Activated naive CD8-positive, alpha-beta T cell treated with anti-CD3 and anti-CD28 coated beads for 36 hours (primary cell): Measurements from ENCODE around the gene EBPL. TPM values are rescaled to one million over a fixed set of nuclear protein-coding genes. Genes with fewer than 3 reads are reported as not detected.

Experiments used
- DNase-seq: peaks from one replicate; pipeline ENCODE4 v3.0.0; 2021
- H3K27ac Mint-ChIP-seq: one replicate; pipeline ENCODE4 v1.8.0; 2022; ENCODE audit warnings: mild to moderate bottlenecking, moderate library complexity, mixed read lengths
- H3K27me3 Mint-ChIP-seq: one replicate; pipeline ENCODE4 v1.8.0; 2022; ENCODE audit warnings: mild to moderate bottlenecking, mixed read lengths
- H3K36me3 Mint-ChIP-seq: one replicate; pipeline ENCODE4 v1.8.0; 2021; ENCODE audit warnings: mild to moderate bottlenecking, mixed read lengths
- H3K4me1 Mint-ChIP-seq: one replicate; pipeline ENCODE4 v1.8.0; 2021; ENCODE audit warnings: mixed read lengths
- H3K4me3 Mint-ChIP-seq: one replicate; pipeline ENCODE4 v1.8.0; 2022; ENCODE audit warnings: mild to moderate bottlenecking, moderate library complexity, mixed read lengths
- H3K9me3 Mint-ChIP-seq: one replicate; pipeline ENCODE4 v1.8.0; 2022; ENCODE audit warnings: mixed read lengths
- total RNA-seq, 2 experiments: library from RNA; stranded (reverse); gene quantifications; one replicate each; pipeline ENCODE4 v1.2.3, GENCODE V29; 2021

EBPL gene
- total RNA-seq, 2 experiments from 2014 or later = 54.8 to 60.0 TPM

DNA sequence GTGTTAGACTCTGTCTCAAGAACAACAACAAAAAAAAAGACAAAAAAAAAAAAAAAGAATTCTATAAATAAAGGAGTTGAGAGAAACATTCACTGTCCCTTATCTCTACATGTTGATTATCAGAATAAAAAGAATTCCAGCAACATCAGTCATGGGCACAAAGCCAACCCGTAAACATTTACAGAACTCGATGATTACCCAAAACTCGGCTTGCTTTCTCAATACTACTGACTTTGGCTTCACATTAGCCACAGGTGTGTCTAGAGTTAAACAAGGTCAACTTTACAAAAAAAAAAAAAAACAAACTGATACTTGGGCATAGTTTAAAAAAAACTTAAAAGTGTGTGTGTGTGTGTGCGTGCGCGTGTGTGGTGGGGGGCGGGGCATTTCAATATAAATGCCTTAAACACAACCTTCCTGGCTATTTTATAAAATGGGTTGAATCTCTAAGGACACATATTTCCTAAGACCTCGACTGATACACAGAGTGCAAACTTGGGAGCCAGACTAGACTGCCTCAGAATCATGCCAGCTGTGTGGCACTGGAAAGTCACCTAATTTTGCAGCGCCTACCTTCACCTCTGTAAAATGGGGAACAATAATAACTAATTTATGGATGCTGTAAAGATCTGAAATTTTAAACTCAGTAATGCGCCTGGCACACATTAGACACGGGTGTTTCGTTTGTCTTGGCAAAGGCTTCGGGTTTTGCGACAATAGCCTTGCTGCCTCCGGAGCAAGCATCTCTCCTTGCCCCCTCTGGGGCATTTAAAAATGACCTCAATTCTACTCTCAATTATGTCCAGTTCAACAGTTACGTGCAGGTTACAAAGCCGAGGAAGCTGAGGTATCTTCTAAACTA is 922 bp downstream of the EBPL start:
- H3K4me1 Mint-ChIP-seq = peaks cover 23% of the 10 kb centered on the region
- H3K36me3 Mint-ChIP-seq = peaks cover 23% of the 10 kb centered on the region
- DNase-seq = no peak
- no peaks in the 10 kb centered on the region for H3K9me3 Mint-ChIP-seq
- H3K27ac Mint-ChIP-seq = peak overlapping the region; percentile 79
- no peaks in the 10 kb centered on the region for H3K27me3 Mint-ChIP-seq
- H3K4me3 Mint-ChIP-seq = peak overlapping the region; percentile 89

DNA sequence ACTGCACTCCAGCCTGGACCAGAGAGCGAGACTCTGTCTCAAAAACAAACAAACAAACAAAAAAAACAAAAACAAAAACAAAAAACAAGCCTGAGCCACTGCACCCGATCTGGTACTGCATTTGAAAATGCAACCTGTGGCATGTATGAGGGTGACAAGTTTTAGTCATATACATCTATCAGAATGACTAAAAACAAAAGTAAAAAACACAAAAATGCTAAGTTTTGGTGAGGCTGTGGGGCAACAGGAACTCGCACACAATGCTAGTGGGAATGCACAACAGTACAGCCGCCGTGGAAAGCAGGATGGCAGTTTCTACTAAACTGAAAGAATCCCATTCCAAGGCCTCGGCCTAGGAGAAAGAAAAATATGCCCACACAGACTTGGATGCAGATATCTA is 7.8 kb downstream of the EBPL start:
- no peak overlapping the region for H3K4me3 Mint-ChIP-seq
- H3K36me3 Mint-ChIP-seq = peaks cover 26% of the 10 kb centered on the region
- no peaks in the 10 kb centered on the region for H3K27me3 Mint-ChIP-seq
- peaks cover 29% of the 10 kb centered on the region for H3K4me1 Mint-ChIP-seq
- H3K27ac Mint-ChIP-seq = no peak overlapping the region
- DNase-seq = no peak
- no peaks in the 10 kb centered on the region for H3K9me3 Mint-ChIP-seq

DNA sequence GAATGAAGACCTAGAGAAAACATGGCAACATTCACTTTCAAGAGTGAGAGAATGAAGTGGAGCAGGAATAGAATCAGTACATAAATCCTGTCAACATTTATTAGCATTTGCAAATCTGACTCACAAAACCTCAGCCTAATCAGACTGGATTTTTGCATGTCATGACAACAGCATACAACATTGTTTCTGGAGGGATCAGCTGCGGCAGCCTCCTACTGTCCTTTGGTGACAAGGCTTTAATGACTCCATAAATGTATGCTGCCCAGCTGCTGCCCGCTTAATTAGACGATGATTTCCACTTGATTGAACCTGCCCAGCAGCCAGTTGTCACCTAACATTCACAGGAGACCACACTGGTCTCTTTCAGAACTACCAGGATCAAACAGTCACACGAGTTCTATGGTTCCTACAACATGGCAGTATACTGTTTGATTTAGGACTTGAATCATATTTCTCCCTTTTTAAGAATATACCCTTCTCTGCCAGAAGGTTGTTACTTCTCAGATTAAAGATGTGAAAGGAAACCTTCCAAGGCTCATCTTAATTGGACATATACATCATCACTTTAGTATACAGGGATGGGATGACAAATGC is 9.3 kb downstream of the EBPL start:
- Mint-ChIP-seq H3K27me3 (no peaks in the 10 kb centered on the region), H3K36me3 (peaks cover 23% of the 10 kb centered on the region), H3K9me3 (no peaks in the 10 kb centered on the region), H3K27ac (no peak overlapping the region), H3K4me1 (peaks cover 27% of the 10 kb centered on the region), H3K4me3 (no peak overlapping the region)
- no peak for DNase-seq

DNA sequence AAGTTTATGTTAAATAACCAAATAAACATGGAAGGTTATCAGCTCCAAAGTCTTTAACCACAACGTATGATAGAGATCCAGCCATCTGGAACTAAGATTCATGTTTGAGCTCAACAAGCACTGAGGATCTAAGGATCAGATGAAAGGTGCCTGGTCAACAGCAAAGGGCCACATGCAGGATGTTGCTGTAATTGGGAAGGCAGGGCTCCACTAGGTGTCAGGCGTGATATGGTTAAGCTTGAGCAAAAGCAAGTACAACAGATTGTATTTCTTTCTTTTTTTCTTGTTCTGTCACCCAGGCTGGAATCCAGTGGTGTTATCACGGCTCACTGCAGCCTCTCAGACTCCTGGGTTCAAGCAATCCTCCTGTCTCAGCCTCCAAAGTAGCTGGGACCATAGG is 12.0 kb downstream of the EBPL start:
- Mint-ChIP-seq H3K27ac (no peak overlapping the region), H3K9me3 (no peaks in the 10 kb centered on the region), H3K4me3 (no peak overlapping the region), H3K36me3 (peaks cover 26% of the 10 kb centered on the region), H3K27me3 (no peaks in the 10 kb centered on the region), H3K4me1 (peaks cover 22% of the 10 kb centered on the region)
- no peak for DNase-seq

DNA sequence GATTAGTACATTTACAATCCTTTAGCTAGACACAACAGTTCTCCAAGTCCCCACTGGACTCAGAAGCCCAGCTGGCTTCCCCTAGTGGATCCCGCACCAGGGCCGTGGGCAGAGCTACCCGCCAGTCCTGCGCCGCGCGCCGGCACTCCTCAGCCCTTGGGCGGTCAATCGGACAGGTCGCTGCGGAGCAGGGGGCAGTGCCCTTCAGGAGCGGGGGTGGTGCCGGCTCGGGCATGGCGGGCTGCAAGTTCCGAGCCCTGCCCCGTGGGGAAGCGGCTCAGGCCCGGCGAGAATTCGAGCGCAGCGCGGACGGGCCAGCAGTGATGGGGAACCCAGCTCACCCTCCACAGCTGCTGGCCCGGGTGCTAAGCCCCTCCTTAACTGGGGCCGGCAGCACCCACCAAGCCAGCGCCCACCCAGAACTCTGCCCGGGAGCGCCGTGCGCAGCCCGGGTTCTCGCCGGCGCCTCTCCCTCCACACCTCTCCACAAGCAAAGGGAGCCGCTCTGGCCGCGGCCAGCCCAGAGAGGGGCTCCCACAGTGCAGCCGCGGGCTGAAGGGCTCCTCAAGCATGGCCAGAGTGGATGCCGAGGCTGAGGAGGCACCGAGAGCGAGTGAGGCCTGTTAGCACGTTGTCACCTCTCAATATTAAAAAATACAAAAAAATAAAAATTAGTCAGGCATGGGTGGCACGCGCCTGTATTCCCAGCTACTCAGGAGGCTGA is 12.9 kb downstream of the EBPL start:
- Mint-ChIP-seq H3K27ac (no peak overlapping the region), H3K4me1 (peaks cover 19% of the 10 kb centered on the region), H3K27me3 (no peaks in the 10 kb centered on the region), H3K36me3 (peaks cover 28% of the 10 kb centered on the region), H3K9me3 (no peaks in the 10 kb centered on the region), H3K4me3 (no peak overlapping the region)
- DNase-seq = no peak

DNA sequence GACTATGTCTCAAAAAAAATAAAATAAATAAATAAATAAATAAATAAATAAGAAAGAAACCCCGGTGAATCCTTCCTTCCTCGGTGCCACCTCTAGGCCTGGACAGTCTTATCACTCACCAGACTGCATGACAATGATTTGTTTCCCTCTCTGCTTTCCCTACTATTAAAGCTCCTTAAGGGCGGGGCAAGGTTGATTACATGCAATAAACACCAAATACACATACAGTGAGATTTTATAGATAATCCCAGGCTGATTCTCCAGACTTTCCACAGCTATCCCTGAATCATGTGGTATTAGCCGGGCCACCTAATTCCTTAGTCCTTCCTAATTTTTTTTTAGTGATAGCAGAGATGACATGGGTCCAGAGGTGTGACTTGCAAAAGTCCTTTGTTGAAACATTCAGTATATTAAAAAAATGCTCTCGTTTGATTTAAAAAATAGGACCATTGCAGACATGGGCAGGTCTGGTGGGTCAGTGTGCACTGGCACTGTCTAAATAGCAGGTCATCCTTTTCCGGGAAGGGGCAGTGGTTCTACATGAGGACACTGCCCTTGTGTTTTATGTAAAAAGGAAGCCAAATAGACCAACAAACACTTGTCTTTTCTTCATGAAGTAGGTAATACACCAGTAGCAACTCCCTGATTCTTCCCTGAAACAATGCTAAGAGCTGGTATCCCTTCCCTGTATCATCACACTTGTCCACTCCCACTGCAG is 14.5 kb downstream of the EBPL start:
- peaks cover 30% of the 10 kb centered on the region for H3K36me3 Mint-ChIP-seq
- no peak for DNase-seq
- H3K4me1 Mint-ChIP-seq = peaks cover 18% of the 10 kb centered on the region
- H3K27ac Mint-ChIP-seq = no peak overlapping the region
- no peaks in the 10 kb centered on the region for H3K9me3 Mint-ChIP-seq
- H3K4me3 Mint-ChIP-seq = no peak overlapping the region
- H3K27me3 Mint-ChIP-seq = no peaks in the 10 kb centered on the region

DNA sequence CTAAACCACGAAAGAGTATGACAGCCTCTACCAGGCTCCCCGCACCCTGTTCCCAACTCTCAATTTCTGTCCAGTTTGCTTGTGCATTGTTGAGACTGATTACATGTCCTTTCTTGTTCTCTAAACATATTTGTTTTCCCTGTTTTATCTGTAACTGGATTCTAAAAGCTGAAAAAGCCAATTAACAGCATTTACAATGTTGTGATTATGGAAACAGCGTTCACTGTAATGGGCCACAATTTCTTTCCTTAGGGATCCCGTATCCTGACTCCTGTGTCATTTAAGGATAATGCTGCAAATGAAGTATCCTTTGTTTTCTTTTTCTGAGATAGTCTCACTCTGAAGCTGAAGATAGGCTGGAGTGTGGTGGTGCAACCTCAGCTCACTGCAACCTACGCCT is 20.5 kb downstream of the EBPL start:
- Mint-ChIP-seq H3K27ac (no peak overlapping the region), H3K9me3 (no peaks in the 10 kb centered on the region), H3K4me3 (no peak overlapping the region), H3K36me3 (peaks cover 39% of the 10 kb centered on the region), H3K4me1 (peaks cover 9% of the 10 kb centered on the region), H3K27me3 (no peaks in the 10 kb centered on the region)
- no peak for DNase-seq

DNA sequence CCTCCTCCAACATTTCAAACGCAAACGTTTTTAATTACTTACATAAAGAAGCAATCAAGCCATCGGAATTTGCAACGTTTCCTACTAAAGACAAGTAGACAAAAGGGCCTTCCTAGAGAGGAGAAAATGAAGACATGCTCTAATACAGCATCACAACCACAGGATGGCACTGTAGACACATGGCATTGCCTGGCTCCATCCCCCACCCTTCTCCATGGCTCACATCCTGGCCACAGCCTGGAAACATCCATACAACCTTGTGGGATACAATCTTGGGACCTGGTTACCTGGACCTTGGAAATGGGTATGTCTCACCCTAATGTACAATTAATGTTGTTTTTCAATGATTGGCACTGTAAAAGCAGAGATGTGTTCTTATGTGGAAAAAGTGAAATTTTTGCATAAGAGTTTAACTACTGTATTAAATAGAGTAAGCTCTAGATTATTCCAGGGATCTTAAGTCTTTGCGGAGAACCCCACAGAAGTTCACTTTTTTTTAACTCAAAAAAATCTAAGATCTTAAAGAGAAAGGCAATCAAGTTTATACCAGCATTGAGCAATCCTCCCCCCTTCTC is 21.5 kb downstream of the EBPL start:
- no peak for DNase-seq
- Mint-ChIP-seq H3K27me3 (no peaks in the 10 kb centered on the region), H3K36me3 (peaks cover 33% of the 10 kb centered on the region), H3K27ac (no peak overlapping the region), H3K4me3 (no peak overlapping the region), H3K9me3 (no peaks in the 10 kb centered on the region), H3K4me1 (peaks cover 9% of the 10 kb centered on the region)

DNA sequence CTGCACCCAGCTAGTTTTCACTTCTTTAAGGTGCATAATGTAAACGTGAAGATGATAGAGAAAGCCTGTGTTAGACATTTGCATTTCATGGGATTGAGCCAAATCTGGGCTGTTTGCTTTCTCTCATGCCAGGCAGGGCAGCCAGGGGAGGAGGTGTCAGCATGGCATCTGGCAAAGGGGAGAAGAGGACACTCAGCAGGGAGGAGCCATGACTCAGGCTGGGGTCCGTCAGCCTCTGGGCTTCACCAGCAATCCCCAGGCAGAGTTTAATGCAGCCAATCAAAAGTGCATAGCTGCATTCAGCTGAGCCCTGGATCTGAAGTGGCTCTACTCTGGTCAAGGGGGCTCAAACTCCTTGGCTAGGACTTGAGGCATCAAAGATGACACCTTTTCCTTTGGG is 23.5 kb downstream of the EBPL start:
- peaks cover 23% of the 10 kb centered on the region for H3K36me3 Mint-ChIP-seq
- no peak overlapping the region for H3K27ac Mint-ChIP-seq
- H3K9me3 Mint-ChIP-seq = no peaks in the 10 kb centered on the region
- H3K4me1 Mint-ChIP-seq = peaks cover 7% of the 10 kb centered on the region
- H3K4me3 Mint-ChIP-seq = no peak overlapping the region
- no peaks in the 10 kb centered on the region for H3K27me3 Mint-ChIP-seq
- no peak for DNase-seq

DNA sequence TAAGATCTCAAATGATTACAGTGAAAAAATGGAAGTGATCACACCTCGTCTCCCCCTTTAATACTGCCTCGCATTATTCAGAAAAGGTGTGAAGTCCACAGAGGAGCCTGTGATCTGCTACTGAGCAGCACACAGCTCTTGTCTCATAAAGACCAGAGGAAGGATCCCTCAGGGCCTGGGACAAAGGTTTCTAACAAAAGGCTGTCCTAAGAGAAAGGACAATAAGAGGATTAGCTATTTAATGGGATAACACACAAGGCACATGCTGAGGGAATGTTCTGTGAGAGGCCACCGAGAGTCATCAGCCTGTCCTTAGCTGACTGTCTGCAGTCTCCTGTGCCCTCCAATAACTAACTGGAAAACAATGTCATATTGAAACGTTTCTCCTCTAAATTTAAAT is 26.7 kb downstream of the EBPL start:
- peaks cover 24% of the 10 kb centered on the region for H3K36me3 Mint-ChIP-seq
- no peak overlapping the region for H3K4me3 Mint-ChIP-seq
- H3K9me3 Mint-ChIP-seq = no peaks in the 10 kb centered on the region
- H3K4me1 Mint-ChIP-seq = peaks cover 1% of the 10 kb centered on the region
- H3K27ac Mint-ChIP-seq = no peak overlapping the region
- no peaks in the 10 kb centered on the region for H3K27me3 Mint-ChIP-seq
- DNase-seq = no peak

DNA sequence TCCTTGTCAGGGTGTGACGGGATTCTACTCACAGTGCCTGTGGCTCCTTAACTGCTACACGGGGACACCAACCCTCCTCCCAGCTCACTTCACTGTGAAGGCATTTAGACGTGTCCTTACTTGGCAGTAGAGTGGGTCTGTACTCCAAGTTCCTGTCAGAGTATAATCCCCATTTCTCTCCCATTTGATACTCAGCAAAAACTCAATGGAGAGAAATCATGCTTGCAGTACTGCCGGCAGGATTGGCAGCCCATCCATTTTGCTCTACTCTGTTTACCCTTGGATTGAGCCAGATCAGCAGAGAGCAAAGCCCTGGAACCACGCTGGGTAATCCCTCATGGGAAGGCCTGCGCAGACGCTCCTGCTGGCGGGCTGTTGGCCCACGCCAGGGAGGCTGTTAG is 34.0 kb downstream of the EBPL start:
- Mint-ChIP-seq H3K27me3 (no peaks in the 10 kb centered on the region), H3K36me3 (peaks cover 11% of the 10 kb centered on the region), H3K4me1 (no peaks in the 10 kb centered on the region), H3K27ac (no peak overlapping the region), H3K9me3 (no peaks in the 10 kb centered on the region), H3K4me3 (no peak overlapping the region)
- no peak for DNase-seq

DNA sequence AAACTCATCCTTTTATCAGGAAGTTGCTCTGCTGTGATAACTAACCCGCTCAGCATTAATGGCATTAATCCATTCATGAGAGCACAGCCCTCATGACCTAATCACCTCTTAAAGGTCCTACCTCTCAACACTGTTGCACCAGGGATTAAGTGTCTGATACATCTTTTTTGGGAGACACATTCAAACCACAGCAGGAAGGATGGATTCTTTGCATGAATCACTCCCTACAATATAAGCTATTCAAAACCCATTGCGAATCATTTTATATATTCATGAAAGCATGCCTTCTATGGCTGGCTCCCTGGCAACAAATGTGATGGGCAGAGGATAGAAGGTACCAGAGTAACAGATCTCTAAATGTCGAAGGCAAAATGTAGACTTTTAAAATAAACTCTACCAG is 35.4 kb downstream of the EBPL start:
- DNase-seq = no peak
- Mint-ChIP-seq H3K27ac (no peak overlapping the region), H3K4me3 (no peak overlapping the region), H3K4me1 (no peaks in the 10 kb centered on the region), H3K9me3 (no peaks in the 10 kb centered on the region), H3K27me3 (no peaks in the 10 kb centered on the region), H3K36me3 (peaks cover 8% of the 10 kb centered on the region)

DNA sequence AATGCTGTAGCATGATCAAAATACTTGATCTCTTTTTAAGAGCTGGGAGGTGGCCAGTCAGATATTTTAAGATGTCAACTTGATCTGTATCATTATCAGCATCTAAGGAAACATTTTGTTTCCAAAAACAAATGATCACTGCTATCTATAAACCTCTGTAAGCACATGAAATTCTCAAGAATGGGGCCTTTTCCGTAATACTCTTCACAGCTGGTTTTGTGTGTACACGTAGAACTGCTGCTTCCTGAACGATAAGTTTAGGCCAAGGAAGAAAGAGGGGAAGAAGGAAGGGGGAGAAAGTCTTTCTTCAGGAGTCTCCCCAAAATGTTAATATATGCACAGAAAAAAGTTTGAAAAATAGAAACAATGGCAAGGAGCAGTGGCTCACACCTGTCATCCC is 37.3 kb downstream of the EBPL start:
- no peaks in the 10 kb centered on the region for H3K4me1 Mint-ChIP-seq
- peaks cover 6% of the 10 kb centered on the region for H3K36me3 Mint-ChIP-seq
- DNase-seq = no peak
- no peaks in the 10 kb centered on the region for H3K27me3 Mint-ChIP-seq
- no peak overlapping the region for H3K27ac Mint-ChIP-seq
- H3K9me3 Mint-ChIP-seq = no peaks in the 10 kb centered on the region
- no peak overlapping the region for H3K4me3 Mint-ChIP-seq

DNA sequence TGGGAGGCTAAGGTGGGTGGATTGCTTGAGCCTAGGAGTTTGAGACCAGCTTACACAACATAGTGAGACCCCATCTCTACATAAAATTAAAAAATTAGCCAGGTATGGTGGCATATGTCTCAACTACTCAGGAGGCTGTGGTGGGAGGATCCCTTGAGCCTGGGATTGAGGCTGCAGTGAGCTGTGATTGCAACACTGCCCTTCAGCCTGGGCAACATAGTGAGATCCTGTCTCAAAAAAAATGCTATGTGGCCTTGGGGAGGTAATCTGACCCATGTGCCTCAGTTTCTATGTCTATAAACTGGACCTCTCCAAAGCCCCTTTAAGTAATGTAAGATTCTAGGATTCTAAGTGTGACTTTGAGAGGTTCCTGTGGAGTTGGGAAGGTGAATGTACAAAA is 37.8 kb downstream of the EBPL start:
- no peak overlapping the region for H3K27ac Mint-ChIP-seq
- H3K36me3 Mint-ChIP-seq = peaks cover 6% of the 10 kb centered on the region
- no peak overlapping the region for H3K4me3 Mint-ChIP-seq
- no peak for DNase-seq
- H3K4me1 Mint-ChIP-seq = no peaks in the 10 kb centered on the region
- no peaks in the 10 kb centered on the region for H3K27me3 Mint-ChIP-seq
- H3K9me3 Mint-ChIP-seq = no peaks in the 10 kb centered on the region
